Activated CD8-positive, alpha-beta T cell treated with anti-CD3 and anti-CD28 coated beads, Interleukin-2, amount 10 ng/mL, durations not matched to agents 7 days and 5 days (primary cell): ENCODE measurements around the gene USP25. TPM values are rescaled to one million over a fixed set of nuclear protein-coding genes. Genes with fewer than 3 reads are reported as not detected.
"Not testable (repeated sequence)": the region's sequence is repeated elsewhere in the genome, so short reads cannot be mapped to it uniquely, and the experiment has no call there.

Experiments
- ATAC-seq: fragments of 150-1000 bp; cut with Tn5 transposase; one replicate; pipeline ENCODE4 v1.10.0; 2021; ENCODE audit warnings: moderate library complexity
- CTCF ChIA-PET: fragments of 350-600 bp; sonication (Branson Sonifier 250); formaldehyde crosslinking; loops from one replicate; lab custom pipeline; 2021; ENCODE audit warnings: antibody characterized with exemption; lab: Charles Lee
- POLR2A ChIA-PET: fragments of 350-600 bp; sonication (Branson Sonifier 250); formaldehyde crosslinking; loops from one replicate; lab custom pipeline; 2021; ENCODE audit warnings: antibody characterized with exemption; lab: Charles Lee
- DNase-seq: peaks from one replicate; pipeline ENCODE4 v3.0.0-alpha.2; 2020
- H3K27ac Mint-ChIP-seq: one replicate; pipeline ENCODE4 v1.8.0; 2021; ENCODE audit warnings: mild to moderate bottlenecking, mixed read lengths
- H3K27me3 Mint-ChIP-seq: one replicate; pipeline ENCODE4 v1.8.0; 2021; ENCODE audit warnings: low read depth, mixed read lengths
- H3K36me3 Mint-ChIP-seq: one replicate; pipeline ENCODE4 v1.8.0; 2021; ENCODE audit warnings: low read depth, mixed read lengths
- H3K4me1 Mint-ChIP-seq: one replicate; pipeline ENCODE4 v1.8.0; 2021; ENCODE audit warnings: low read depth, mixed read lengths
- H3K4me3 Mint-ChIP-seq: one replicate; pipeline ENCODE4 v1.8.0; 2021; ENCODE audit warnings: mild to moderate bottlenecking, mixed read lengths
- H3K9me3 Mint-ChIP-seq: one replicate; pipeline ENCODE4 v1.8.0; 2022; ENCODE audit warnings: mixed read lengths; ENCODE audit not compliant: insufficient read depth
- total RNA-seq, 2 experiments: library from RNA; stranded (reverse); gene quantifications; one replicate each; pipeline ENCODE4 v1.2.3, GENCODE V29; 2021

The USP25 gene
- total RNA-seq, 2 experiments from 2014 or later: 51.1 to 54.2 TPM

DNA sequence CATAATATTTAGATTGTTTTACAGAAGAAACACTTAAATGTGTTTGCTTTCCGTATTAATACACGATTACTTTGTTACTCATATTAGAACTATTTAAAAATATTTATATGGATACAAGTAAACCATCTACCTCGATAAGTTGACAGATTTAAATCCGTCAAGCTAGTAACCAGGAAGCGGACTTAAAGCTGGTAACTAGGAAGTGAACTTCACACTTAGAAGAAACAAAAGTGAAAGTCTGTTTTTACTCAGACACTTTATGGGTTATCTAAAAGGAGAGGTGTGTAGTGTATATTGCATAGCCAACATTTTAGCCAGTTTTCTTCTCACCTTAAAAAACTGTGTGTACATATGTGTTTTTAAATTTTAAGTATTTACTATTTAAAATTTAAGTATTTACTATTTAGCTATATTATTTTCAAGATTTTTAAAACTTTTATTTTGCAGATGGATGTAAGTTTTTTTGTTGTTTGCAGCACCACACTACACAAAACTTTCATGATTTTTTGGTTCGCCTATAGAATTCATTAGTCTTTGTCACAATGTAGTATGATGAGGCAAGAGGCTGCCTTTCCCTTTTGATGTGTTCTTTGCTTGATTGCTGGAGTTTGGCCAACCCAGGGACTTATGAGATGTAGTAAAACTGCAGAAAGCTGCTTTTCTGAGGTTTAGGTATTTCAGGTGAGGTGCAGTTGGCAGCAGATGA is 2.7 kb downstream of the USP25 start:
- POLR2A ChIA-PET: interaction anchor here (1.2 kb wide), 1 partner anchor 668 kb away, joined by 4 read pairs; the partner anchor contains the start of gene NRIP1
- peaks cover 7% of the 10 kb centered on the region for H3K27me3 Mint-ChIP-seq
- CTCF ChIA-PET: interaction anchor here (1.2 to 1.3 kb wide), 3 partner anchors 16 to 94 kb away, joined by 3 to 5 read pairs (median 3); no protein-coding TSS in a partner anchor
- H3K4me1 Mint-ChIP-seq: peaks cover 42% of the 10 kb centered on the region
- peak; percentile 22 for DNase-seq
- ATAC-seq: peak; percentile 26
- peaks cover 15% of the 10 kb centered on the region for H3K36me3 Mint-ChIP-seq
- peak overlapping the region; percentile 89 for H3K4me3 Mint-ChIP-seq
- no peaks in the 10 kb centered on the region for H3K9me3 Mint-ChIP-seq
- peak overlapping the region; percentile 83 for H3K27ac Mint-ChIP-seq

GRCh38 chr21:15732996-15733329 is 3.2 kb downstream of the USP25 start:
- no peak for DNase-seq
- H3K27me3 Mint-ChIP-seq: peaks cover 6% of the 10 kb centered on the region
- no peaks in the 10 kb centered on the region for H3K9me3 Mint-ChIP-seq
- H3K27ac Mint-ChIP-seq: peak overlapping the region; percentile 90
- ATAC-seq: no peak
- peaks cover 20% of the 10 kb centered on the region for H3K36me3 Mint-ChIP-seq
- peaks cover 46% of the 10 kb centered on the region for H3K4me1 Mint-ChIP-seq
- POLR2A ChIA-PET: interaction anchor here (1.2 kb wide), 1 partner anchor 668 kb away, joined by 4 read pairs; the partner anchor contains the start of gene NRIP1
- CTCF ChIA-PET: interaction anchor here (1.2 to 1.3 kb wide), 3 partner anchors 16 to 94 kb away, joined by 3 to 5 read pairs (median 3); no protein-coding TSS in a partner anchor
- peak overlapping the region; percentile 89 for H3K4me3 Mint-ChIP-seq

DNA sequence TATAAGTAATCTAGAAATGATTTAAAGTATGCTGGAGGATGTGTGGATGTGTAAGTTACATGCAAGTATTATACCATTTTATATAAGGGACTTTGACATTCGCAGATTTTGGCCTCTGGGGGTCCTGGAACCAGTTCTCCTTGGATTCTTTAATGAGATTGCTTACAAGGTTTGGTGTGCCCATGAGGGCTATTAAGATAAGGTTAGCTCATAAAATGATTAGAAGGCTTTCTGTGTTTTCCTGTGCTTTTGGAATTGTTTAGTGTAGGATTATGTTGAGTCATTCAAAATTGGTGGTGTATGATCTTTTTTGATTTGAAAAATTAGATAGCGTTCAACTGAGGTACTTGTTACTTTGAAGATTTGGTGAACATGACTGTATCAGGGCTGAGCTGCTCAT is 5.6 kb downstream of the USP25 start:
- ATAC-seq (no peak), DNase-seq (no peak)
- ChIA-PET CTCF (no interaction called here), POLR2A (no interaction called here)
- peaks cover 27% of the 10 kb centered on the region for H3K36me3 Mint-ChIP-seq
- H3K27ac Mint-ChIP-seq: peak overlapping the region; percentile 54
- H3K4me3 Mint-ChIP-seq: peak overlapping the region; percentile 39
- H3K9me3 Mint-ChIP-seq: no peaks in the 10 kb centered on the region
- H3K4me1 Mint-ChIP-seq: peaks cover 65% of the 10 kb centered on the region
- no peaks in the 10 kb centered on the region for H3K27me3 Mint-ChIP-seq

DNA sequence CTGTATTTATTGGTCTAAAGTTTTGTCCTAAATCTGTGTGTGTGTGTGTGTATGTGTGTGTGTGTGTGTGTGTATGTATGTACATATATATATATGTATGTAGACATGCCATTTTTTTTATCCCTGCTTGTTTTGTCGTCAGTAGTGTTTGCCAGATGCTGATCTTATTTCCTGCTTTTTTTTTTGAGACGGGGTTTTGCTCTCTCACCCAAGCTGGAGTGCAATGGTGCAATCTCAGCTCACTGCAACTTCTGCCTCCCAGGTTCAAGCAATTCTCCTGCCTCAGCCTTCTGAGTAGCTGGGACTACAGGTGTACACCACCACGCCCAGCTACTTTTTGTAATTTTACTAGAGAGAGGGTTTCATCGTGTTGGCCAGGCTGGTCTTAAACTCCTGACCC is 6.1 kb downstream of the USP25 start:
- DNase-seq, H3K27me3 Mint-ChIP-seq, CTCF ChIA-PET, ATAC-seq, POLR2A ChIA-PET, H3K9me3 Mint-ChIP-seq: not testable (repeated sequence)
- H3K27ac Mint-ChIP-seq: peak overlapping the region; percentile 61
- H3K4me3 Mint-ChIP-seq: peak overlapping the region; percentile 13
- H3K4me1 Mint-ChIP-seq: peaks cover 69% of the 10 kb centered on the region
- H3K36me3 Mint-ChIP-seq: peaks cover 27% of the 10 kb centered on the region

DNA sequence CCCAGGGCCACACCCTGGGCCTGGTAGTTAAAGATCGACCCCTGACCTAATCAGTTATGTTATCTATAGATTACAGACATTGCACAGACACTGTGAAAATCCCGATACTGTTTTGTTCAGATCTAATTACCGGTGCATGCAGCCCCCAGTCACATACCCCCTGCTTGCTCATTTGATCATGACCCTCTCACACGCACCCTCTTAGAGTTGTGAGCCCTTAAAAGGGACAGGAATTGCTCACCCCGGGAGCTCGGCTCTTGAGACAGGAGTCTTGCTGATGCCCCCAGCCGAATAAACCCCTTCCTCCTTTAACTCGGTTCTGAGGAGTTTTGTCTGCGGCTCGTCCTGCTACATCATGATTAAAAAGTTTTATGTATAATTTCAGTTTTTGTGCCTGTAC is 9.0 kb downstream of the USP25 start:
- H3K4me1 Mint-ChIP-seq: peaks cover 75% of the 10 kb centered on the region
- H3K27ac Mint-ChIP-seq, POLR2A ChIA-PET, ATAC-seq, CTCF ChIA-PET, DNase-seq, H3K4me3 Mint-ChIP-seq, H3K9me3 Mint-ChIP-seq, H3K27me3 Mint-ChIP-seq: not testable (repeated sequence)
- H3K36me3 Mint-ChIP-seq: peaks cover 52% of the 10 kb centered on the region

GRCh38 chr21:15740383-15740782 is 10.6 kb downstream of the USP25 start:
- no peaks in the 10 kb centered on the region for H3K9me3 Mint-ChIP-seq
- ATAC-seq (no peak), DNase-seq (no peak)
- no peaks in the 10 kb centered on the region for H3K27me3 Mint-ChIP-seq
- no peak overlapping the region for H3K4me3 Mint-ChIP-seq
- peaks cover 63% of the 10 kb centered on the region for H3K4me1 Mint-ChIP-seq
- H3K36me3 Mint-ChIP-seq: peaks cover 56% of the 10 kb centered on the region
- ChIA-PET CTCF (no interaction called here), POLR2A (no interaction called here)
- no peak overlapping the region for H3K27ac Mint-ChIP-seq

- Mint-ChIP-seq H3K36me3 (peaks cover 51% of the 10 kb centered on the region), H3K27me3 (no peaks in the 10 kb centered on the region), H3K4me1 (peaks cover 53% of the 10 kb centered on the region), H3K9me3 (no peaks in the 10 kb centered on the region), H3K4me3 (no peak overlapping the region), H3K27ac (no peak overlapping the region)
- CTCF ChIA-PET: no interaction called here
- DNase-seq: no peak
- no peak for ATAC-seq
- POLR2A ChIA-PET: no interaction called here
Measured at GRCh38 chr21:15741510-15741909, 11.7 kb downstream of the USP25 start.

DNA sequence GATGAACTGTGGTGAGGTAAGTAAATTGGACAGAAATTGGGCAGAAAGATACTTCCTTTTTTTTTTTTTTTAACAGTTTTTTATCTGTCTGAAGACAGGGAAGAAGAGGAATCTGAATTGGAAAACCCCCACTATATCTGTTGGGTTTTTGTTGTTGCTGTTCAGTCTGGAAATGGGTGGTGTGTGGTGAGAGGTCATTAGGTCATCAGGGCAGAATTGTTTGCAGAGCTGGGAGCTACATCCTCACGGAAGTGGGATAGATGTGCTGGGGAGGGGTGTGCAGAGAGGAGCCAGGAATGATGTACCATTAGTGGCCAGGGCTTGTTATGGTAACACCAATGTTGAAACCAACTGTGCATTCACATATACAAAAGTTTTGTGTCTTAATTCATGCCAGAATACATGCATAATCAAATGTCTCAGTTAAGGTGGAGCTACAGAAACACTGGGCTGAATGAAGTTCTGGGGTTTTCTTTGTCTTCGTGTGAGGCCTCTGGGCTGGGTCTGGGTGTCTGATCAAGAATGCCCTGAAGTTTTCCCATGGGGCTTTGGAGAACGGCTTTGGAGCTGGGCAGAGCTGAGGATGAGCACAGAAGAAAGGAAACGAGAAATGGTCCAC is 12.4 kb downstream of the USP25 start:
- H3K36me3 Mint-ChIP-seq: peaks cover 47% of the 10 kb centered on the region
- no peak for DNase-seq
- peaks cover 49% of the 10 kb centered on the region for H3K4me1 Mint-ChIP-seq
- no peaks in the 10 kb centered on the region for H3K9me3 Mint-ChIP-seq
- CTCF ChIA-PET: interaction anchor here (1.4 kb wide), 1 partner anchor 14 kb away, joined by 4 read pairs; no protein-coding TSS in a partner anchor
- H3K27ac Mint-ChIP-seq: peak overlapping the region; percentile 39
- POLR2A ChIA-PET: no interaction called here
- no peaks in the 10 kb centered on the region for H3K27me3 Mint-ChIP-seq
- no peak for ATAC-seq
- H3K4me3 Mint-ChIP-seq: no peak overlapping the region

DNA sequence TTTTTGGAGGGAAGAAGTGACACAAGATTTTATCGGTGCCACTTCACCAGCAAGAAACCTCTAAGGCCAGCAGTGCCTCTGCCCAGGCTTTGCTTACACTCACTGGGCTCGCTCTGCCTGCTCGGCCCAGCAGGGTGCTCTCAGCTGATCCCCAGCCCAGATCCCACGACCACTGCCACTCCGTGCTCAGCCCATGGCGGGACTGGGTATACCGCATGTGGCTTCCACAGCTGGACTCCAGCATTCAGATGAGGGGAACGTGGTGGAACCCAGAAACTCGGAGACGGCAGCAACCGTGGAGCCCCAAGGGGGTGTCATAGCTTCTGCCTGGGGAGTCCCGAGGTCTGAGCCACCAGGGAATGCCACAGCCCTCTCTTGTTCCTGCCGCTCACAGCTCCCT is 12.9 kb downstream of the USP25 start:
- no peak for DNase-seq
- no peak overlapping the region for H3K27ac Mint-ChIP-seq
- no peak for ATAC-seq
- H3K9me3 Mint-ChIP-seq: no peaks in the 10 kb centered on the region
- peaks cover 48% of the 10 kb centered on the region for H3K4me1 Mint-ChIP-seq
- H3K27me3 Mint-ChIP-seq: no peaks in the 10 kb centered on the region
- H3K36me3 Mint-ChIP-seq: peaks cover 42% of the 10 kb centered on the region
- no peak overlapping the region for H3K4me3 Mint-ChIP-seq
- ChIA-PET POLR2A (no interaction called here), CTCF (interaction anchor here (1.4 kb wide), 1 partner anchor 14 kb away, joined by 4 read pairs; no protein-coding TSS in a partner anchor)

DNA sequence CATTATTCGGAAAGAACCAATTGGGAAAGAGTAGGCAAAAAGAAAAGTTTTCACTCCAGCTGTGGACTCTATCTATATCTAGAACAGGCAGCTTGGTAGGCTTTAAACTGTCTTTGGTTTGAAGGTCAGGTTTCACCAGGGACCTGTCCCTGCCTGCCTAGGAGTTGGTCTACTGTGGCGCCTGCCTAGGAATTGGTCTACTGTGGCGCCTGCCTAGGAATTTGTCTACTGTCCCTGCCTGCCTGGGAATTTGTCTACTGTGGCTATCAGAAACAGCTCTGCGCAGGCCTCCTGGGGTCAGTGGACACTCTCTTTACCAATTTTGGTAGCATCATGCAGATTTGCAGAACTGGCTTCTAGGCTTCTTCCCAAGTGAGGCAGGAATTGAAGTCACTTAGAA is 13.8 kb downstream of the USP25 start:
- peaks cover 40% of the 10 kb centered on the region for H3K36me3 Mint-ChIP-seq
- POLR2A ChIA-PET: no interaction called here

GRCh38 chr21:15744926-15745325 is 15.1 kb downstream of the USP25 start:
- Mint-ChIP-seq H3K9me3 (no peaks in the 10 kb centered on the region), H3K4me3 (no peak overlapping the region), H3K36me3 (peaks cover 44% of the 10 kb centered on the region), H3K27ac (no peak overlapping the region), H3K27me3 (no peaks in the 10 kb centered on the region), H3K4me1 (peaks cover 33% of the 10 kb centered on the region)
- POLR2A ChIA-PET: no interaction called here
- CTCF ChIA-PET: no interaction called here
- DNase-seq (no peak), ATAC-seq (no peak)

More for the DNA sequence above, 13.8 kb downstream of the USP25 start:
- no peak overlapping the region for H3K4me3 Mint-ChIP-seq
- no peaks in the 10 kb centered on the region for H3K27me3 Mint-ChIP-seq
- CTCF ChIA-PET: interaction anchor here (1.4 kb wide), 1 partner anchor 15 kb away, joined by 4 read pairs; no protein-coding TSS in a partner anchor
- DNase-seq: no peak
- H3K4me1 Mint-ChIP-seq: peaks cover 43% of the 10 kb centered on the region
- H3K27ac Mint-ChIP-seq: no peak overlapping the region
- H3K9me3 Mint-ChIP-seq: no peaks in the 10 kb centered on the region
- ATAC-seq: no peak

DNA sequence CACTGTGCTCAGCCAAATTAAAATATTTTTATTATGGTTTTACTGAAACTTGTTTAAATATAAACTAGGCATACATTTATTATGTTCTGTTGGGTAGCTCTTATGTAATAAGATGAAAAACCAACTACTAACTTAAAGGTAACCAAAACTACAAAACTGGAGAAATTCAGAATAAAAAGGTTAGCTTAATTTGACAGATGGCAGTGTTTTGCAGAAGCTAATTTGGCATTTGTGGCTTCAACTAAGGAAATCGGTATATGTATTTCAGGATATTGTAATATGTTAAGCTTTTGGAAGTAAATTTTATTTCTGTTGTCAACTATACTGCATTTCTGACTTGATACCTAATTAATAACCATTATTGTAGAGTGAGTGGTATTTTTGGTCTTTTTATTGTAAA is 18.8 kb downstream of the USP25 start:
- Mint-ChIP-seq H3K27ac (no peak overlapping the region), H3K4me3 (no peak overlapping the region), H3K9me3 (peaks cover 3% of the 10 kb centered on the region), H3K27me3 (no peaks in the 10 kb centered on the region), H3K36me3 (peaks cover 27% of the 10 kb centered on the region), H3K4me1 (peaks cover 19% of the 10 kb centered on the region)
- ChIA-PET CTCF (interaction anchor here (1.4 kb wide), 1 partner anchor 16 kb away, joined by 3 read pairs; no protein-coding TSS in a partner anchor), POLR2A (no interaction called here)
- ATAC-seq (no peak), DNase-seq (no peak)
